Neuronal stem cell (in vitro differentiated cells): Measurements from ENCODE around the gene TAS2R20.

ENCODE experiments used
- DNase-seq: peaks from one replicate; pipeline ENCODE4 v3.0.0-alpha.2; 2013; ENCODE audit warnings: low spot score
- H2AFZ ChIP-seq: one replicate; pipeline ENCODE4 v1.6.1; 2013; ENCODE audit warnings: mild to moderate bottlenecking, low read length, inconsistent platforms
- H2AK5ac ChIP-seq: 2 replicates; pipeline ENCODE4 v1.6.1; 2013; ENCODE audit warnings: low read depth, mild to moderate bottlenecking, inconsistent platforms, low read length, moderate library complexity, mixed read lengths
- H2BK120ac ChIP-seq: 2 replicates; pipeline ENCODE4 v1.6.1; 2013; ENCODE audit warnings: low read depth, mild to moderate bottlenecking, inconsistent platforms, low read length, moderate library complexity, mixed read lengths
- H2BK12ac ChIP-seq: one replicate; pipeline ENCODE4 v1.6.1; 2013; ENCODE audit warnings: low read length, inconsistent platforms
- H2BK15ac ChIP-seq: 2 replicates; pipeline ENCODE4 v1.6.1; 2013; ENCODE audit warnings: mild to moderate bottlenecking, low read length, inconsistent platforms, mixed read lengths
- H2BK5ac ChIP-seq: one replicate; pipeline ENCODE4 v1.6.1; 2013; ENCODE audit warnings: inconsistent platforms, mild to moderate bottlenecking, low read length, moderate library complexity
- H3K14ac ChIP-seq: one replicate; pipeline ENCODE4 v1.6.1; 2013; ENCODE audit warnings: low read length, inconsistent platforms
- H3K18ac ChIP-seq: 2 replicates; pipeline ENCODE4 v1.6.1; 2013; ENCODE audit warnings: low read length, inconsistent platforms
- H3K23ac ChIP-seq: 2 replicates; pipeline ENCODE4 v1.6.1; 2013; ENCODE audit warnings: low read depth, mild to moderate bottlenecking, mixed read lengths, low read length, inconsistent platforms; ENCODE audit not compliant: poor library complexity
- H3K27ac ChIP-seq: replicated peaks from 3 replicates; pipeline ENCODE4 v1.5.1; 2013; ENCODE audit warnings: low read length, inconsistent platforms
- H3K27me3 ChIP-seq, 3 experiments: 2 replicates each; pipeline ENCODE4 v1.6.1; 2013; ENCODE audit warnings: low read length in 3 of 3, mild to moderate bottlenecking in 2 of 3, inconsistent platforms in 1 of 3, low read depth in 1 of 3, mixed read lengths in 1 of 3, moderate library complexity in 1 of 3; ENCODE audit not compliant: control insufficient read depth in 3 of 3, insufficient read depth in 3 of 3
- H3K36me3 ChIP-seq, 2 donors: replicated peaks in 1 of 2; 2 replicates each; pipeline ENCODE4 v1.6.1; 2013; ENCODE audit warnings: low read length in 2 of 2; ENCODE audit not compliant: control insufficient read depth in 2 of 2, insufficient read depth in 2 of 2
- H3K4ac ChIP-seq: 2 replicates; pipeline ENCODE4 v1.6.1; 2013; ENCODE audit warnings: inconsistent platforms, mild to moderate bottlenecking, low read length, moderate library complexity
- H3K4me1 ChIP-seq, 2 donors: 1 replicate in 1 of 2; 2 replicates in 1 of 2; pipeline ENCODE4 v1.6.1; 2013; ENCODE audit warnings: low read length in 2 of 2, low read depth in 1 of 2; ENCODE audit not compliant: control insufficient read depth in 2 of 2, insufficient read depth in 1 of 2
- H3K4me2 ChIP-seq: one replicate; pipeline ENCODE4 v1.6.1; 2013; ENCODE audit warnings: mild to moderate bottlenecking, low read length, inconsistent platforms; ENCODE audit not compliant: insufficient read depth, poor library complexity, severe bottlenecking
- H3K4me3 ChIP-seq, 2 donors: 2 replicates each; pipeline ENCODE4 v1.5.1; 2013; ENCODE audit warnings: low read length in 2 of 2, mild to moderate bottlenecking in 2 of 2, inconsistent platforms in 1 of 2, moderate library complexity in 1 of 2
- H3K79me1 ChIP-seq: one replicate; pipeline ENCODE4 v1.6.1; 2013; ENCODE audit warnings: low read depth, mild to moderate bottlenecking, inconsistent platforms, low read length, moderate library complexity
- H3K9ac ChIP-seq: one replicate; pipeline ENCODE4 v1.6.1; 2013; ENCODE audit warnings: mild to moderate bottlenecking, low read depth, low read length, inconsistent platforms; ENCODE audit not compliant: poor library complexity
- H3K9me3 ChIP-seq, 2 donors: replicated peaks in 1 of 2; 2 replicates each; pipeline versions ENCODE3 to v1.6.1; 2013; ENCODE audit warnings: low read length in 2 of 2, mild to moderate bottlenecking in 2 of 2, inconsistent platforms in 1 of 2, low read depth in 1 of 2, mixed read lengths in 1 of 2, moderate library complexity in 1 of 2; ENCODE audit not compliant: control insufficient read depth in 2 of 2, insufficient read depth in 1 of 2
- H4K8ac ChIP-seq: one replicate; pipeline ENCODE4 v1.6.1; 2013; ENCODE audit warnings: low read depth, mild to moderate bottlenecking, inconsistent platforms, low read length, moderate library complexity
- H4K91ac ChIP-seq: one replicate; pipeline ENCODE4 v1.6.1; 2013; ENCODE audit warnings: low read length, low read depth, mild to moderate bottlenecking, inconsistent platforms; ENCODE audit not compliant: poor library complexity
- WGBS, 2 donors: extraction: QIAGEN DNeasy Blood & Tissue Kit; methylation state at CpG; one replicate each; pipeline ENCODE4 v1.1.7; 2013; ENCODE audit warnings: missing lambda C conversion rate in 2 of 2, mixed read lengths in 1 of 2; ENCODE audit not compliant: insufficient read length in 2 of 2, insufficient replicate concordance in 1 of 2; ENCODE audit errors: extremely low coverage in 2 of 2; 5-methylcytosine and 5-hydroxymethylcytosine counted together

Gene TAS2R20

DNA sequence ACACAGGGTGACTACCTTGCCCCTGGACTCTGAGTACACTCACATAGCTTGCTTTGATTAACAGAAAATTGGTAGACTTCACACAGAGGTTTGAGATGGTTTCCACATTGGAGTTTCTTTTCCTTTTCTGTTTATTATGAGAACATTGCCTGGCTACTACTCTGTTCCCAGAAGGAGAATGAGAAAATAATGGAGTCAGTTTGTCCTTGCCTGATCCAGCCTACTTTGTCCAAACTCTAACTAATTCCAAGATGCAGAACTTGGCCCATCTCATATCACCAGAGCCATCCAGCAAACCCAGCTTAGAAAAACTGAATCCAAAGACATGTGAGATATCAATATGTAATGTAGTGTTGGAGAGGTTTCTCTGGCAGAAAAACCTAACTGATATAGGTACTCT is 31.8 kb downstream of the TAS2R20 start:
- H3K4me3 ChIP-seq = no peak overlapping the region
- no peak overlapping the region for H4K8ac ChIP-seq
- H3K9ac ChIP-seq = no peak overlapping the region

DNA sequence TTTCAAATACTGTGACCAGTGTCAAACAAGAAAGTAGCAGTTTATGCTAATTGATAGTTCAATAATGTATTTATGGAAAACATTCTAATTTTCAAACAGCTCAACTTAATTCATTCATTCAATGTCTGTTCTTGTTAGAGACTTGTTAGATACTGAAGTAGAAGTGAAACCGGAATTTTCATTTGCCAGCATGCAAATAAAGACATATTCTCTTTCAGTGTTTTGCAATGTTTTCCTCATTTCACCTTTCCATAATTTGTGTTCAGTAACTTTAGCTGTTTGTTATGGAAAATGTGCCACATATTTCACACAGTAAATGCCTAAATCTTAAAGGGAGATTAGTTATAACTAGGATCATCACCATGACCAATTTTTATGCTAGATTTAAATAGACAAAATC is 32.6 kb downstream of the TAS2R20 start:
- H3K9me3 ChIP-seq = no peaks in the 10 kb centered on the region
- H2BK120ac ChIP-seq = no peak overlapping the region
- no peak overlapping the region for H4K8ac ChIP-seq
- H4K91ac ChIP-seq = no peak overlapping the region
- H2AFZ ChIP-seq = no peak overlapping the region
- no peak overlapping the region for H3K4me2 ChIP-seq
- no peak overlapping the region for H3K14ac ChIP-seq
- H3K23ac ChIP-seq = no peak overlapping the region
- no peak overlapping the region for H3K4ac ChIP-seq
- H2BK15ac ChIP-seq = no peak overlapping the region
- DNase-seq = no peak
- no peak overlapping the region for H2BK12ac ChIP-seq
- H2AK5ac ChIP-seq = no peak overlapping the region
- H3K18ac ChIP-seq = no peak overlapping the region
- H3K79me1 ChIP-seq = no peaks in the 10 kb centered on the region
- H3K4me3 ChIP-seq = no peak overlapping the region
- H3K27me3 ChIP-seq = no peaks in the 10 kb centered on the region
- no peak overlapping the region for H3K27ac ChIP-seq
- no peaks in the 10 kb centered on the region for H3K4me1 ChIP-seq
- no peak overlapping the region for H3K9ac ChIP-seq
- H2BK5ac ChIP-seq = no peak overlapping the region
- WGBS, 2 donors = no CpG with 5 or more reads among the region's 1 CpG
- peaks cover 0 to 3% of the 10 kb centered on the region in 2 donors for H3K36me3 ChIP-seq

More for the DNA sequence above, 31.8 kb downstream of the TAS2R20 start:
- no peak overlapping the region for H2BK12ac ChIP-seq
- H3K18ac ChIP-seq = no peak overlapping the region
- no peaks in the 10 kb centered on the region for H3K9me3 ChIP-seq
- no peak overlapping the region for H3K14ac ChIP-seq
- no peak overlapping the region for H2BK120ac ChIP-seq
- H3K4me2 ChIP-seq = no peak overlapping the region
- H3K27me3 ChIP-seq = no peaks in the 10 kb centered on the region
- no peak overlapping the region for H3K23ac ChIP-seq
- H3K36me3 ChIP-seq = peaks cover 0 to 3% of the 10 kb centered on the region in 2 donors
- no peak overlapping the region for H2AK5ac ChIP-seq
- H3K4me1 ChIP-seq = no peaks in the 10 kb centered on the region
- no peak overlapping the region for H3K27ac ChIP-seq
- no peak overlapping the region for H2BK5ac ChIP-seq
- DNase-seq = no peak
- H3K79me1 ChIP-seq = no peaks in the 10 kb centered on the region
- H2BK15ac ChIP-seq = no peak overlapping the region
- H2AFZ ChIP-seq = no peak overlapping the region
- no peak overlapping the region for H3K4ac ChIP-seq
- no peak overlapping the region for H4K91ac ChIP-seq

GRCh38 chr12:10960211-10960610 is 37.9 kb downstream of the TAS2R20 start:
- no peak overlapping the region for H3K9ac ChIP-seq
- H2BK12ac ChIP-seq = no peak overlapping the region
- no peak overlapping the region for H3K4ac ChIP-seq
- H4K91ac ChIP-seq = no peak overlapping the region
- peaks cover 0 to 3% of the 10 kb centered on the region in 2 donors for H3K36me3 ChIP-seq
- no peak overlapping the region for H2AK5ac ChIP-seq
- H3K23ac ChIP-seq = no peak overlapping the region
- H3K4me2 ChIP-seq = no peak overlapping the region
- H2BK120ac ChIP-seq = no peak overlapping the region
- H3K4me3 ChIP-seq = no peak overlapping the region
- H3K27me3 ChIP-seq = no peaks in the 10 kb centered on the region
- H3K79me1 ChIP-seq = no peaks in the 10 kb centered on the region
- H3K14ac ChIP-seq = no peak overlapping the region
- H3K18ac ChIP-seq = no peak overlapping the region
- H2AFZ ChIP-seq = no peak overlapping the region
- DNase-seq = no peak
- peaks cover 0 to 16% of the 10 kb centered on the region in 2 donors for H3K9me3 ChIP-seq
- no peak overlapping the region for H4K8ac ChIP-seq
- H3K27ac ChIP-seq = no peak overlapping the region
- WGBS, 2 donors = no CpG with 5 or more reads among the region's 4 CpGs
- no peak overlapping the region for H2BK15ac ChIP-seq
- H3K4me1 ChIP-seq = peaks cover 0 to 1% of the 10 kb centered on the region in 2 donors
- no peak overlapping the region for H2BK5ac ChIP-seq

DNA sequence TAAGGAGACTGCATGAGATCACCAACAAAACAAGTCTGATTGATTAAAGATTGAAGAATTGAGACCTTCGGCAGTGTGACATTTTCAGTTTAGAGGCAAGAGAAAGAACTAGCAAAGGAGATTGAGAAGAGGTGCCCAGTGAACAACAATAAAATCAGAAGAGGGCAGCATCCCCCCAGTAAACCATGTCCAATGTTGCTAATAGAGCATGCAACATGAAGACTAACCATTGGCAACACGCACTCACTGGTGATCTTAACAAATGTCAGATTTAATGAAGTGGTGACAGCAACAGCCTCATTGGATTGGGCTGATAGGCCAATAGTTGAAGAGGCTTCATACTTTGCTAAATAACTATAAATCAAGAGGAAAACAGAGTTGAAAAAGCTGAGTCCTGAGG is 38.3 kb downstream of the TAS2R20 start:
- peaks cover 0 to 3% of the 10 kb centered on the region in 2 donors for H3K36me3 ChIP-seq
- no peaks in the 10 kb centered on the region for H3K27me3 ChIP-seq
- H2BK120ac ChIP-seq = no peak overlapping the region
- peaks cover 0 to 1% of the 10 kb centered on the region in 2 donors for H3K4me1 ChIP-seq
- WGBS, 2 donors = no CpG with 5 or more reads among the region's 2 CpGs
- H2AK5ac ChIP-seq = no peak overlapping the region
- H3K9me3 ChIP-seq = peaks cover 0 to 20% of the 10 kb centered on the region in 2 donors
- no peak overlapping the region for H2AFZ ChIP-seq
- no peak overlapping the region for H3K4me3 ChIP-seq
- H2BK12ac ChIP-seq = no peak overlapping the region
- H3K27ac ChIP-seq = no peak overlapping the region
- H3K14ac ChIP-seq = no peak overlapping the region
- H3K9ac ChIP-seq = no peak overlapping the region
- H3K18ac ChIP-seq = no peak overlapping the region
- H3K4ac ChIP-seq = no peak overlapping the region
- no peak overlapping the region for H3K4me2 ChIP-seq
- DNase-seq = no peak
- no peak overlapping the region for H2BK5ac ChIP-seq
- no peak overlapping the region for H4K91ac ChIP-seq
- no peak overlapping the region for H3K23ac ChIP-seq
- H2BK15ac ChIP-seq = no peak overlapping the region
- no peak overlapping the region for H4K8ac ChIP-seq
- no peaks in the 10 kb centered on the region for H3K79me1 ChIP-seq
